C4-2B (cell line): Measurements from ENCODE around the gene DUXA.
A peak's percentile ranks its signal among the peaks of the same experiment; 100 is the strongest.
"Not testable (repeated sequence)": the region's sequence is repeated elsewhere in the genome, so short reads cannot be mapped to it uniquely, and the experiment has no call there.

Experiments used
- H3K27ac ChIP-seq: fragments of 450-650 bp; 2 replicates; pipeline ENCODE4 v1.5.1; 2017
- CTCF ChIP-seq: fragments of 450-650 bp; conservative IDR thresholded peaks from 2 replicates; pipeline ENCODE4 v1.5.1; 2017; ENCODE audit warnings: mild to moderate bottlenecking
- ZFX ChIP-seq: fragments of 450-650 bp; IDR thresholded peaks from 2 replicates; pipeline ENCODE4 v1.6.1; 2017

The DUXA gene

GRCh38 chr19:57167385-57167784, at the start of gene DUXA:
DUXA (minus strand) TSS chr19:57167485; CDS start chr19:57167443, 42 bp downstream.
- TF ChIP-seq CTCF (no peak), ZFX (no peak)
- no peak within 1 kb of the TSS for H3K27ac ChIP-seq

- no peak overlapping the region for H3K27ac ChIP-seq
- TF ChIP-seq CTCF, result no peak
- TF ChIP-seq ZFX, result no peak
These were observed 44.8 kb upstream of the DUXA start for GRCh38 chr19:57212109-57212508.

- H3K27ac ChIP-seq, result no peak overlapping the region
- TF ChIP-seq ZFX, result no peak
- TF ChIP-seq CTCF, result no peak
These were observed 43.1 kb upstream of the DUXA start for GRCh38 chr19:57210381-57210780.

- no peak overlapping the region for H3K27ac ChIP-seq
- TF ChIP-seq ZFX (no peak), CTCF (no peak)
These were observed 34.9 kb upstream of the DUXA start for GRCh38 chr19:57202160-57202559.

- not testable (repeated sequence) for H3K27ac ChIP-seq
These were observed 30.6 kb upstream of the DUXA start for GRCh38 chr19:57197874-57198273.

- no peak for TF ChIP-seq CTCF
- peak overlapping the region; percentile 85; the same call in 1 of the 2 replicates for H3K27ac ChIP-seq
These were observed 25.7 kb upstream of the DUXA start for GRCh38 chr19:57192993-57193392.

- TF ChIP-seq CTCF, result no peak
- TF ChIP-seq ZFX, result no peak
- H3K27ac ChIP-seq, result peak overlapping the region; percentile 85
These were observed 24.8 kb upstream of the DUXA start for GRCh38 chr19:57192077-57192420.

- peak within 1 kb of the TSS; percentile 85 for H3K27ac ChIP-seq
These were observed 24.1 kb upstream of the DUXA start, which contains the start of gene ZNF264 for GRCh38 chr19:57191141-57192076. ZNF264 (plus strand) TSS chr19:57191500; CDS start chr19:57191914, 414 bp downstream.

More at GRCh38 chr19:57191141-57192076, 24.1 kb upstream of the DUXA start, which contains the start of gene ZNF264:
- TF ChIP-seq ZFX (peak; percentile 91), CTCF (no peak)
